HepG2 (cell line): ENCODE results near the gene CCBE1. TPM values are rescaled to one million over a fixed set of nuclear protein-coding genes. Genes with fewer than 3 reads are reported as not detected.

Source experiments
- ATAC-seq: fragments of 200-7000 bp; cut with Tn5 transposase; 3 replicates; pipeline ENCODE4 v1.9.1; 2020; ENCODE audit warnings: mild to moderate bottlenecking, moderate library complexity
- BruUV-seq: library from RNA; stranded (reverse); fragments of 400-500 nt; replicated peaks from 2 replicates; lab custom pipeline; 2021; lab: Mats Ljungman, UMichigan
- CTCF ChIA-PET: fragments of 300-600 bp; formaldehyde crosslinking; extraction: SDS; loops from one replicate; lab custom pipeline; 2021; ENCODE audit warnings: low total read pairs, inconsistent platforms, low intra/inter-chr PET ratio; lab: Yijun Ruan, JAX
- POLR2A ChIA-PET: fragments of 350-600 bp; sonication (Branson Sonifier 250); formaldehyde crosslinking; loops from one replicate; lab custom pipeline; 2020; ENCODE audit warnings: antibody characterized with exemption, inconsistent platforms; lab: Yijun Ruan, JAX
- DNase-seq: peaks from one replicate; pipeline ENCODE4 v3.0.0-alpha.2; 2015; ENCODE audit warnings: low spot score
- FAIRE-seq: peaks from 3 replicates; lab custom pipeline; 2011; peaks lifted over from hg19 to GRCh38; lab: Jason Lieb, UNC
- H2AFZ ChIP-seq: one replicate; pipeline ENCODE4 v1.6.1; 2011; ENCODE audit warnings: low read length, inconsistent platforms
- H3K27ac ChIP-seq: fragments of 300-600 bp; 3 replicates; pipeline ENCODE4 v1.8.0; 2011; ENCODE audit warnings: mixed run types, mild to moderate bottlenecking, mixed read lengths, low read length, inconsistent platforms; ENCODE audit not compliant: insufficient read depth; ENCODE audit errors: extremely low read length
- H3K27me3 ChIP-seq, 2 experiments: fragments of 200-600 bp in 1 of 2; 2 replicates in 1 of 2; 3 replicates in 1 of 2; pipeline versions ENCODE4 v1.6.0 to v1.8.0; 2011; ENCODE audit warnings: low read length in 2 of 2, mild to moderate bottlenecking in 2 of 2, moderate library complexity in 2 of 2, inconsistent platforms in 1 of 2; ENCODE audit not compliant: insufficient read depth in 2 of 2, control insufficient read depth in 1 of 2
- H3K36me3 ChIP-seq, 2 experiments: fragments of 200-600 bp in 1 of 2; replicated peaks in 1 of 2; 2 replicates in 1 of 2; 3 replicates in 1 of 2; pipeline versions ENCODE4 v1.5.1 to v1.8.0; 2011; ENCODE audit warnings: low read length in 2 of 2, inconsistent platforms in 1 of 2; ENCODE audit not compliant: insufficient read depth in 2 of 2, control insufficient read depth in 1 of 2
- H3K4me1 ChIP-seq: 2 replicates; pipeline ENCODE4 v1.5.1; 2012; ENCODE audit warnings: low read length, inconsistent platforms; ENCODE audit not compliant: insufficient read depth
- H3K4me2 ChIP-seq: 2 replicates; pipeline ENCODE4 v1.6.0; 2011; ENCODE audit warnings: low read depth, low read length, inconsistent platforms
- H3K4me3 ChIP-seq, 3 experiments: fragments of 200-600 bp in 1 of 3; sonication (generic), shearing (Covaris generic) in 1 of 3; replicated peaks in 1 of 3; 2 replicates each; pipeline ENCODE4 v1.5.1; 2011 to 2016; ENCODE audit warnings: low read length in 3 of 3, inconsistent platforms in 2 of 3, low read depth in 2 of 3, mild to moderate bottlenecking in 2 of 3, control low read depth in 1 of 3, mixed read lengths in 1 of 3; ENCODE audit not compliant: insufficient read depth in 1 of 3
- H3K79me2 ChIP-seq: one replicate; pipeline ENCODE4 v1.6.1; 2011; ENCODE audit warnings: low read length, inconsistent platforms; ENCODE audit not compliant: insufficient read depth
- H3K9ac ChIP-seq: 2 replicates; pipeline ENCODE4 v1.6.0; 2011; ENCODE audit warnings: mild to moderate bottlenecking, low read depth, low read length, inconsistent platforms; ENCODE audit not compliant: insufficient read depth
- H3K9me3 ChIP-seq: 2 replicates; pipeline ENCODE4 v1.5.1; 2012; ENCODE audit warnings: mild to moderate bottlenecking, low read length
- H4K20me1 ChIP-seq: 2 replicates; pipeline ENCODE4 v1.6.0; 2011; ENCODE audit warnings: inconsistent platforms, mild to moderate bottlenecking, low read length, moderate library complexity; ENCODE audit not compliant: insufficient read depth
- DNMT1 ChIP-seq: sonication (generic); formaldehyde crosslinking; IDR thresholded peaks from 2 replicates; pipeline ENCODE4 v1.5.1; 2020; ENCODE audit warnings: mild to moderate bottlenecking, missing genetic modification reagents
- DR1 ChIP-seq: sonication (generic); formaldehyde crosslinking; IDR thresholded peaks from 2 replicates; pipeline ENCODE4 v1.8.0; 2021; ENCODE audit warnings: mild to moderate bottlenecking, missing genetic modification reagents, inconsistent platforms
- EED ChIP-seq: sonication (generic); formaldehyde crosslinking; IDR thresholded peaks from 2 replicates; pipeline ENCODE4 v1.5.0; 2020; ENCODE audit warnings: mild to moderate bottlenecking, missing genetic modification reagents
- ELF3 ChIP-seq: IDR thresholded peaks from 2 replicates; pipeline ENCODE4 v1.6.1; 2016; ENCODE audit warnings: missing genetic modification reagents, missing compliant biosample characterization
- JUNB ChIP-seq: sonication (generic); formaldehyde crosslinking; IDR thresholded peaks from 2 replicates; pipeline ENCODE4 v1.8.0; 2022; ENCODE audit warnings: missing genetic modification reagents, mild to moderate bottlenecking, borderline replicate concordance
- NCOA2 ChIP-seq: sonication (generic); formaldehyde crosslinking; IDR thresholded peaks from 2 replicates; pipeline ENCODE4 v1.8.0; 2022; ENCODE audit warnings: inconsistent platforms
- PAX8 ChIP-seq: sonication (generic); formaldehyde crosslinking; IDR thresholded peaks from 2 replicates; pipeline ENCODE4 v1.8.0; 2022; ENCODE audit warnings: mild to moderate bottlenecking, missing genetic modification reagents, borderline replicate concordance
- PHF21A ChIP-seq: sonication (generic); formaldehyde crosslinking; IDR thresholded peaks from 2 replicates; pipeline ENCODE4 v1.5.0; 2020; ENCODE audit warnings: mild to moderate bottlenecking, missing genetic modification reagents
- SNAPC4 ChIP-seq: sonication (generic); formaldehyde crosslinking; IDR thresholded peaks from 2 replicates; pipeline ENCODE4 v1.4.0; 2020; ENCODE audit warnings: mild to moderate bottlenecking, missing genetic modification reagents
- THAP8 ChIP-seq: sonication (generic); formaldehyde crosslinking; IDR thresholded peaks from 2 replicates; pipeline ENCODE4 v1.5.1; 2020; ENCODE audit warnings: missing genetic modification reagents, mild to moderate bottlenecking, borderline replicate concordance
- ZBTB7A ChIP-seq: sonication (generic); formaldehyde crosslinking; IDR thresholded peaks from 2 replicates; pipeline ENCODE4 v1.8.0; 2022; ENCODE audit warnings: mild to moderate bottlenecking, missing genetic modification reagents
- ZNF512B ChIP-seq: sonication (generic); formaldehyde crosslinking; IDR thresholded peaks from 2 replicates; pipeline ENCODE4 v1.5.1; 2020; ENCODE audit warnings: missing genetic modification reagents, mild to moderate bottlenecking, borderline replicate concordance
- ZNF614 ChIP-seq: IDR thresholded peaks from 2 replicates; pipeline ENCODE4 v1.6.1; 2018; ENCODE audit warnings: missing biosample characterization, missing genetic modification reagents, inconsistent platforms, borderline replicate concordance
- WGBS: methylation state at CpG from one replicate; pipeline ENCODE4 v1.1.6; 2017; ENCODE audit warnings: low lambda C conversion rate; 5-methylcytosine and 5-hydroxymethylcytosine counted together
- in situ Hi-C: cut with HindIII; loops from 2 replicates; pipeline ENCODE4 v1.10.0; 2017; ENCODE audit warnings: low pct_unique_long_range_greater_than_20kb; ENCODE audit not compliant: extremely low pct_ligation_motif_present
- intact Hi-C: fragments of 100-400 bp; cut with micrococcal nuclease; formaldehyde crosslinking; loops from one replicate; pipeline ENCODE4 v1.10.0; 2022; ENCODE audit not compliant: unreplicated experiment
- polyA plus RNA-seq, 8 experiments: library from polyadenylated mRNA; depleted of rRNA in 3 of 8; stranded (reverse) in 7 of 8; unstranded in 1 of 8; fragments of >200 nt; fragmentation: Illumina TruSeq in 4 of 8; extraction: Trizol in 4 of 8; gene quantifications; 2 replicates each; pipeline versions ENCODE4 v1.2.1 to v1.2.3, GENCODE V29; 2011 to 2016; ENCODE audit warnings: low read depth in 4 of 8, missing spikeins in 1 of 8, mixed read lengths in 1 of 8; ENCODE audit not compliant: insufficient read depth in 1 of 8
- total RNA-seq, 5 experiments: library from RNA; depleted of rRNA; stranded (reverse); fragments of >200 nt; fragmentation: Illumina TruSeq; extraction: Trizol; gene quantifications; 2 replicates each; pipeline ENCODE4 v1.2.3, GENCODE V29; 2016; ENCODE audit warnings: low read depth in 1 of 5

CCBE1 gene
- total and polyA plus RNA-seq, 2 of the 13 experiments (the other 11 are each of a cell fraction or from before 2014, with no cell fraction given) = not detected

DNA sequence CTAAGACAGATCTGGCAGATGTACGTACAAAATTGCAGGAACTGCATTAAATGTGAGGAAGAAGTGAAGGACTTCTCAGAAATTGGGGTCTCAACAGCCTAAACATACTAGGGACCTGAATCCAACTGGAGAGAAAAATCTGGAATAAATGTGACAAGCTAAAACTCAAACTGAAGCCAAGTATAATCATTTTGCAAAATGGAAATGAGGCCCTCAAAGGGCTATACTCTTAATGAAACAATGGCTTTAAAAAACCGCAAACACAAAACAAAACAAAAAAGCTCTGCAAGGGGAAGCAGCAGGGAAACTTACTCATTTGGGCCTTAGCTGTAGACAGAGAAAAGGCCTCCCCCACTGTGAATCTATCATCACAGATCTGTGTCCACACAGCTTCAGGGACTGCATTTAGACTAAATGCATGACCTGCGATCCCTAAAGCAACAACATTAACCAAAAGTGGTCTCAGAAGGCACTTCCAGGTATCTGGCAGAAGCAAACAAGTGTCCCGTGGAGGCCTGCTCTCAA lies 63.2 kb downstream of the CCBE1 start (continued):
- TF ChIP-seq PAX8 (CRISPR knock-in tag) (no peak), ZNF614 (CRISPR knock-in tag) (no peak), THAP8 (CRISPR knock-in tag) (no peak), ZNF512B (CRISPR knock-in tag) (no peak), JUNB (CRISPR knock-in tag) (no peak), DR1 (no peak), PHF21A (no peak), ELF3 (CRISPR knock-in tag) (no peak), ZBTB7A (CRISPR knock-in tag) (no peak)

GRCh38 chr18:59633317-59633716 lies 63.9 kb downstream of the CCBE1 start:
- no TSS peak for BruUV-seq
- no peak for DNase-seq
- Histone ChIP-seq H3K9me3 (no peaks in the 10 kb centered on the region), H3K4me3 (no peak overlapping the region), H3K27me3 (peaks cover 0 to 1% of the 10 kb centered on the region in 2 experiments; a peak in 1 of 5 replicates), H2AFZ (no peak overlapping the region), H3K9ac (no peak overlapping the region), H4K20me1 (no peaks in the 10 kb centered on the region), H3K79me2 (no peaks in the 10 kb centered on the region)
- CTCF ChIA-PET = no interaction called here
- in situ Hi-C loops = loop anchor here (25.0 kb wide), 1 partner anchor 171 kb away; no protein-coding TSS in a partner anchor
- FAIRE-seq = no peak
- WGBS = 40% methylated on average over 7 of the region's 7 CpGs
- POLR2A ChIA-PET = no interaction called here
- TF ChIP-seq SNAPC4 (CRISPR knock-in tag) (no peak), EED (CRISPR knock-in tag) (no peak), NCOA2 (CRISPR knock-in tag) (no peak), DNMT1 (no peak)
- TF ChIP-seq, all 625 proteins: peak for 0
- no peak overlapping the region for H3K27ac ChIP-seq
- ATAC-seq = no peak
- no peaks in the 10 kb centered on the region for H3K4me1 ChIP-seq
- intact Hi-C loops = no loop called here
- H3K4me2 ChIP-seq = no peak overlapping the region
- no peaks in the 10 kb centered on the region for H3K36me3 ChIP-seq
